Subcutaneous adipose tissue (tissue), 4 donors: ENCODE data around the gene GABPA. TPM values are rescaled to one million over a fixed set of nuclear protein-coding genes. Genes with fewer than 3 reads are reported as not detected.

Source experiments
- total RNA-seq, 4 donors: library from RNA; depleted of rRNA; stranded (reverse); fragments of >200 nt; gene quantifications; one replicate each; pipeline ENCODE4 v1.1.0, GENCODE V29; 2016
- TF ChIP-seq, protein P1 (sequence below): fragments of 450-650 bp; IDR thresholded peaks from one replicate; pipeline ENCODE4 v1.5.1; 2016; ENCODE audit warnings: low read depth, mild to moderate bottlenecking, control low read depth, antibody characterized with exemption, moderate library complexity

The GABPA gene
- total RNA-seq, 4 donors from 2014 or later, result 25.8 to 39.9 (median 27.5) TPM

DNA sequence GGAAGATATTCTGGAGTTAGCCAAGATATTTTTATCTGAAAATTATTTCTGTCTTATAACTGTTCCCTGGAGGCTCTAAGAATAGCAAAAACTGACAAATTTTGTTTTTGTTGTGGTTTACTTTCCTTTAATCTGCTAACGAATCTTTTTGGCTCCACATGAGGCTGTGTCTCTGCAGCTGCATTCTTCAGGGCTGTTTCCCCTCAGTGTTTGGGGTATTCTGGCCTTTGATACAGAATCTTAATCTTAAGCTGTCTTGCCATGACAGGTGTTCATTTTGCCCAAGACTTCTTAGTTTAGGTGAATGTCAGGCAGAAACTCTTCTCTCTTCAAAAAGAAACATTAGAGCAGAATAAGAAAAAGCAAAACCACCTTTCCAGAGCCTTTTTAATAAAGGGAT is 83.8 kb downstream of the GABPA start:
- TF ChIP-seq, protein P1, sequence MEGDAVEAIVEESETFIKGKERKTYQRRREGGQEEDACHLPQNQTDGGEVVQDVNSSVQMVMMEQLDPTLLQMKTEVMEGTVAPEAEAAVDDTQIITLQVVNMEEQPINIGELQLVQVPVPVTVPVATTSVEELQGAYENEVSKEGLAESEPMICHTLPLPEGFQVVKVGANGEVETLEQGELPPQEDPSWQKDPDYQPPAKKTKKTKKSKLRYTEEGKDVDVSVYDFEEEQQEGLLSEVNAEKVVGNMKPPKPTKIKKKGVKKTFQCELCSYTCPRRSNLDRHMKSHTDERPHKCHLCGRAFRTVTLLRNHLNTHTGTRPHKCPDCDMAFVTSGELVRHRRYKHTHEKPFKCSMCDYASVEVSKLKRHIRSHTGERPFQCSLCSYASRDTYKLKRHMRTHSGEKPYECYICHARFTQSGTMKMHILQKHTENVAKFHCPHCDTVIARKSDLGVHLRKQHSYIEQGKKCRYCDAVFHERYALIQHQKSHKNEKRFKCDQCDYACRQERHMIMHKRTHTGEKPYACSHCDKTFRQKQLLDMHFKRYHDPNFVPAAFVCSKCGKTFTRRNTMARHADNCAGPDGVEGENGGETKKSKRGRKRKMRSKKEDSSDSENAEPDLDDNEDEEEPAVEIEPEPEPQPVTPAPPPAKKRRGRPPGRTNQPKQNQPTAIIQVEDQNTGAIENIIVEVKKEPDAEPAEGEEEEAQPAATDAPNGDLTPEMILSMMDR, result no peak

Other genes starting within 250 kb of the GABPA start
- gene MRPL39, start 127.5 kb upstream of the GABPA start, total RNA-seq, result 10 to 100 TPM; 13.0 to 36.7 (median 16.2) TPM
- gene JAM2, start 95.7 kb upstream of the GABPA start, total RNA-seq, result 10 to 100 TPM in 3 of 4 donors, 1 to 10 TPM in 1; 4.4 to 21.1 (median 15.5) TPM
- gene ATP5PF, start 68 bp upstream of the GABPA start, total RNA-seq, result 100 to 1,000 TPM; 103 to 310 (median 116) TPM